HG03045 (cell line): ENCODE data around the gene PPP1R14B.

Experiments
- ATAC-seq: cut with Tn5 transposase; IDR thresholded peaks from one replicate; pipeline ENCODE4 v1.9.1; 2021; ENCODE audit warnings: mild to moderate bottlenecking, moderate library complexity; ENCODE audit not compliant: unreplicated experiment

The PPP1R14B gene

GRCh38 chr11:64262271-64263002, 15.7 kb upstream of the PPP1R14B start:
- no peak for ATAC-seq

GRCh38 chr11:64261556-64262080, 14.9 kb upstream of the PPP1R14B start:
- ATAC-seq = no peak

GRCh38 chr11:64260147-64260708, 13.5 kb upstream of the PPP1R14B start:
- no peak for ATAC-seq

GRCh38 chr11:64259533-64260067, 12.9 kb upstream of the PPP1R14B start:
- ATAC-seq = no peak

- no peak for ATAC-seq
These were observed 12.3 kb upstream of the PPP1R14B start for GRCh38 chr11:64258946-64259532.

GRCh38 chr11:64258356-64258755, 11.6 kb upstream of the PPP1R14B start:
- ATAC-seq = no peak

- no peak for ATAC-seq
These were observed 9.6 kb upstream of the PPP1R14B start for GRCh38 chr11:64256300-64256699.

GRCh38 chr11:64255135-64256128, 8.7 kb upstream of the PPP1R14B start:
- no peak for ATAC-seq

GRCh38 chr11:64254326-64254725, 7.6 kb upstream of the PPP1R14B start:
- no peak for ATAC-seq

- ATAC-seq = no peak
These were observed 6.7 kb upstream of the PPP1R14B start for GRCh38 chr11:64253481-64253880.

GRCh38 chr11:64253043-64253442, 6.3 kb upstream of the PPP1R14B start:
- ATAC-seq = no peak

GRCh38 chr11:64252003-64252872, 5.5 kb upstream of the PPP1R14B start:
- no peak for ATAC-seq

- ATAC-seq = no peak
These were observed 4.9 kb upstream of the PPP1R14B start for GRCh38 chr11:64251753-64252002.

- peak; percentile 44 for ATAC-seq
These were observed 4.4 kb upstream of the PPP1R14B start, which contains the start of gene PLCB3 for GRCh38 chr11:64251016-64251752. PLCB3 (plus strand) TSS chr11:64251530; CDS start chr11:64251650, 120 bp downstream.

GRCh38 chr11:64250415-64251015, 3.8 kb upstream of the PPP1R14B start:
- no peak for ATAC-seq

- no peak for ATAC-seq
These were observed 3.0 kb upstream of the PPP1R14B start for GRCh38 chr11:64249563-64250414.

- ATAC-seq = no peak
These were observed 2.3 kb upstream of the PPP1R14B start for GRCh38 chr11:64249038-64249437.

- ATAC-seq = no peak
These were observed 1.8 kb upstream of the PPP1R14B start for GRCh38 chr11:64248578-64248977.
